Choroid plexus epithelial cell (primary cell): ENCODE results near the gene ZFYVE28.

ENCODE experiments used
- DNase-seq: peaks from one replicate; pipeline ENCODE4 v3.0.0-alpha.2; 2010; ENCODE audit warnings: low read depth
- H3K4me3 ChIP-seq: 2 replicates; pipeline ENCODE4 v1.5.1; 2011; ENCODE audit warnings: low read depth, mild to moderate bottlenecking, control low read depth, low read length, moderate library complexity
- CTCF ChIP-seq: conservative IDR thresholded peaks from 2 replicates; pipeline ENCODE4 v1.5.1; 2011; ENCODE audit warnings: low read depth, mild to moderate bottlenecking, control low read depth, inconsistent platforms, low read length, moderate library complexity

ZFYVE28 gene

GRCh38 chr4:2459589-2460349, 41.3 kb upstream of the ZFYVE28 start:
- H3K4me3 ChIP-seq = no peak overlapping the region
- no peak for TF ChIP-seq CTCF
- DNase-seq = no peak

DNA sequence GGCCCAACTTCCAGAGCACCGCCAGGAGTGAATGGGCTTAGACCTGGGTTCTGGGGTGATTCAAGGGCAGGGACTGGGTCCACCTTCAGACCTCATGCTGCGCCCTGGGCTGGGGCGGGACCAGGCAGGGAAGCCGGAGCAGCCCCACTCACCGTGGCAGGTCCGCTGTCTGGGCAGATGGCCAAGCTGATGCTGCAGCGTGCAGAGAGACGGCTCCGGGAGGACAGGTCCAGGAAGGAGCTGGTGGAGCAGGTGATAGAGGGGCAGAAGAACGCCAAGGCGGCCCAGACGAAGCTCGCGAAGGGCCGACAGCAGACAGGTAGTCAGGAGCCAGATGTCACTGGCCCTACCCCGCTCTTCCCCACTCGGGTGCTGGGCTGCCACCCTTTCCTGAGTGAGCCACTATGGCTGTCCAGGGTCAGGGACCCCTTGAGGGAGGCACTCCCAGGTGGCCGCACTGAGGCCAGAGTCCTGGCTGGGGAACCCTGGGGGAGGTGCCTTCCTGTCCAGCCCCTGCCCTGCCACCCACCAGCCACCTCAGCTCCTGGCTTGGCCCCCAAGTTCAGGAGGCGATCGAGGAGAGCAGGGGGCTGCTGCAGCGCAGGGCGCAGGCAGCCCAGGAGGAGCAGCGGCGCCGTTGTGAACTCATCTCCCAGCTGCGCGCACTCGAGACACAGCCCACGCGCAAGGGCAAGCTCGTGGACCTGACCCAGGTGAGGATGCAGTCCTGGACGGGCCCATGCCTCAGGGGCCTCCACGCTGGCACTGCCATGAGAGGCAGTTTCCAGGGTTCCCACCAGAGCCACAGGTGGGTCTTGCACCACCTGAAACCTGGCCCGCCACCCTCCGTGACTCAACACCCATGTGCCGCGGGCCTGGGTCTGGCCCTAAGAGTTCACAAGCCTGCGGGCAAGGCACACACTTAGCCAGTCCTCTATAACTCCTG, 40.4 kb upstream of the ZFYVE28 start:
- no peak overlapping the region for H3K4me3 ChIP-seq
- TF ChIP-seq CTCF = no peak

GRCh38 chr4:2457481-2458295, 39.2 kb upstream of the ZFYVE28 start:
- TF ChIP-seq CTCF = no peak
- DNase-seq = no peak
- H3K4me3 ChIP-seq = no peak overlapping the region

More for the DNA sequence above, 40.4 kb upstream of the ZFYVE28 start:
- no peak for DNase-seq

- H3K4me3 ChIP-seq = no peak overlapping the region
- TF ChIP-seq CTCF = no peak
- no peak for DNase-seq
These were observed 33.7 kb upstream of the ZFYVE28 start for GRCh38 chr4:2451821-2452785.

DNA sequence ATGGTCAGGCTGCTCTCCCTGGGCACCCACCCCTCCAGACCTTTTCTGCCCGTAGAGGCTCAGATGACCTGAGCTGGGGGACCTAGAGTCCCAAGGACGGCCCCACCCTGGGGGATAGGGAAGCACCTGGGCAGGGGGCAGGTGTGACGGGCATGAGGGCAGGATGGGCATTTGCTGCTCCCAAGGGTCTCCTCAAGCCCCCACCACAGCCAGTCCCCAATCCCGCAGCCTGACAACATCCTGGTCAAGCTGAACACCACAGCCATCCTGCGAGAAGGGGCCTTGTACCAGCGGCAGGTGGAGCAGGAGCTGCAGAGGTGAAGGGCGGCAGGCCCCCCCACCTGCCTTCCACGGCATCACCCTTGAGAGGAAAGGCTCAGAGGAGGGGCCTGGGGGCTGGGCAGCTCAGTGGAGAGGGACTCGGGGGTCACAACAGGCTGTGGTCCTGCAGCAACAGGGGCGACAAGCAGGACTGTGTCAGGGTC, 32.6 kb upstream of the ZFYVE28 start:
- no peak overlapping the region for H3K4me3 ChIP-seq
- TF ChIP-seq CTCF = no peak
- DNase-seq = no peak
